Transverse colon (tissue), 4 donors: ENCODE results near the gene TTLL6.

Experiments
- EP300 ChIP-seq: sonication (generic); formaldehyde crosslinking; IDR thresholded peaks from one replicate; pipeline ENCODE4 v1.6.1; 2017; ENCODE audit warnings: antibody characterized with exemption, low read depth
- POLR2A ChIP-seq: fragments of 450-650 bp; IDR thresholded peaks from one replicate; pipeline ENCODE4 v1.6.1; 2016; ENCODE audit warnings: antibody characterized with exemption, mild to moderate bottlenecking, moderate library complexity
- POLR2AphosphoS5 ChIP-seq, 3 donors: sonication (generic); formaldehyde crosslinking; IDR thresholded peaks; one replicate each; pipeline ENCODE4 v1.6.1; 2016; ENCODE audit warnings: antibody characterized with exemption in 3 of 3
- TF ChIP-seq, protein P1 (sequence below), 5 experiments: fragments of 200-600 bp in 3 of 5; fragments of 450-650 bp in 2 of 5; sonication (generic) in 3 of 5; IDR thresholded peaks; 1 replicate in 2 of 5; 2 replicates in 3 of 5; pipeline ENCODE4 v1.5.1; 2016 to 2017; ENCODE audit warnings: antibody characterized with exemption in 5 of 5, inconsistent platforms in 3 of 5, mild to moderate bottlenecking in 2 of 5, moderate library complexity in 1 of 5

DNA sequence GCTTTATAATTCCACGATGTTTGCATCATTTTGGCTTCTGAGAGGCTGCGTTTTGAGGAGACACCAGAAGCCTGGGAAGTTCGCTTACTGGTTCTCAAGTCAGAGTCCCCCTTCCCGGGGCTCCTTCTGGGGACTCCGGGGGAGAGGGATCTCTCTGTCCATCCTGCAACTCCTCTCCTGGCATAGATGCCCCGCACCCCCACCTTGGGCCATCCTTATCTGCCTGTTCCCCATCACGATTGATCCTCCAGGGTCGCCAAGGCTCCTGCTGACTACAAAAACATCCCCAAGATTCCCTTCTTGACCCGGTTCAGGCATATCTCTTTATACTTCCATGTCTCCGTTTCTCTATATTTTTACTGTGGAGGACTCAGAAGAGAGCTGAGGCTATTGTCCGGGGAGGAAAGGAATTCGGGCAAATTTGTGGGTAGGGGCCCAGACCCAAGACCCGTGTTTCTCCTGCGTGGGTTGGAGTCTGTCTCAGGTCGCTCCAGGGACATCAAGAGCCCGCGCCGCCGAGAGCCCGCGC, 70.0 kb downstream of the TTLL6 start:
- TF ChIP-seq POLR2A (no peak), EP300 (no peak), POLR2AphosphoS5 (IDR thresholded peaks at IDR 0.05) (no peak)
- TF ChIP-seq, protein P1, sequence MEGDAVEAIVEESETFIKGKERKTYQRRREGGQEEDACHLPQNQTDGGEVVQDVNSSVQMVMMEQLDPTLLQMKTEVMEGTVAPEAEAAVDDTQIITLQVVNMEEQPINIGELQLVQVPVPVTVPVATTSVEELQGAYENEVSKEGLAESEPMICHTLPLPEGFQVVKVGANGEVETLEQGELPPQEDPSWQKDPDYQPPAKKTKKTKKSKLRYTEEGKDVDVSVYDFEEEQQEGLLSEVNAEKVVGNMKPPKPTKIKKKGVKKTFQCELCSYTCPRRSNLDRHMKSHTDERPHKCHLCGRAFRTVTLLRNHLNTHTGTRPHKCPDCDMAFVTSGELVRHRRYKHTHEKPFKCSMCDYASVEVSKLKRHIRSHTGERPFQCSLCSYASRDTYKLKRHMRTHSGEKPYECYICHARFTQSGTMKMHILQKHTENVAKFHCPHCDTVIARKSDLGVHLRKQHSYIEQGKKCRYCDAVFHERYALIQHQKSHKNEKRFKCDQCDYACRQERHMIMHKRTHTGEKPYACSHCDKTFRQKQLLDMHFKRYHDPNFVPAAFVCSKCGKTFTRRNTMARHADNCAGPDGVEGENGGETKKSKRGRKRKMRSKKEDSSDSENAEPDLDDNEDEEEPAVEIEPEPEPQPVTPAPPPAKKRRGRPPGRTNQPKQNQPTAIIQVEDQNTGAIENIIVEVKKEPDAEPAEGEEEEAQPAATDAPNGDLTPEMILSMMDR (IDR thresholded peaks at IDR 0.05): no peak
